Fibroblast of skin of abdomen (primary cell): Measurements from ENCODE around the gene FAM162A.

Experiments used
- DNase-seq: peaks from one replicate; pipeline ENCODE4 v3.0.0-alpha.2; 2013

The FAM162A gene

GRCh38 chr3:122389197-122389596 lies 5.2 kb downstream of the FAM162A start:
- DNase-seq = no peak

GRCh38 chr3:122389892-122390291 lies 5.9 kb downstream of the FAM162A start:
- no peak for DNase-seq

GRCh38 chr3:122390665-122391064 lies 6.7 kb downstream of the FAM162A start:
- no peak for DNase-seq

GRCh38 chr3:122391681-122392446 lies 7.9 kb downstream of the FAM162A start:
- no peak for DNase-seq

GRCh38 chr3:122392868-122393844 lies 9.2 kb downstream of the FAM162A start:
- DNase-seq = peak; percentile 53

- DNase-seq = no peak
Observed at GRCh38 chr3:122394173-122394572, 10.2 kb downstream of the FAM162A start.

GRCh38 chr3:122395582-122395981 lies 11.6 kb downstream of the FAM162A start:
- no peak for DNase-seq

- DNase-seq = no peak
Observed at GRCh38 chr3:122396511-122396910, 12.5 kb downstream of the FAM162A start.

GRCh38 chr3:122397201-122397600 lies 13.2 kb downstream of the FAM162A start:
- DNase-seq = no peak

GRCh38 chr3:122398920-122399319 lies 14.9 kb downstream of the FAM162A start:
- no peak for DNase-seq

GRCh38 chr3:122403489-122403888 lies 19.5 kb downstream of the FAM162A start:
- DNase-seq = peak; percentile 47

- no peak for DNase-seq
Observed at GRCh38 chr3:122405015-122405414, 21.0 kb downstream of the FAM162A start.

GRCh38 chr3:122406198-122406597 lies 22.2 kb downstream of the FAM162A start:
- no peak for DNase-seq

- DNase-seq = no peak
Observed at GRCh38 chr3:122407946-122408345, 24.0 kb downstream of the FAM162A start.

- DNase-seq = no peak
Observed at GRCh38 chr3:122409446-122409845, 25.5 kb downstream of the FAM162A start.

GRCh38 chr3:122410111-122410510 lies 26.1 kb downstream of the FAM162A start:
- no peak for DNase-seq

- no peak for DNase-seq
Observed at GRCh38 chr3:122410639-122411038, 26.7 kb downstream of the FAM162A start.

GRCh38 chr3:122414391-122414790 lies 30.4 kb downstream of the FAM162A start:
- DNase-seq = no peak

- DNase-seq = peak; percentile 21
Observed at GRCh38 chr3:122415104-122415744, 31.2 kb downstream of the FAM162A start.

GRCh38 chr3:122415762-122416654 lies 32.0 kb downstream of the FAM162A start, which contains the start of gene WDR5B:
WDR5B (minus strand) TSS chr3:122416062; CDS start chr3:122415528, 534 bp downstream.
- DNase-seq = peak; percentile 97

GRCh38 chr3:122416966-122417365 lies 33.0 kb downstream of the FAM162A start:
- no peak for DNase-seq

- no peak for DNase-seq
Observed at GRCh38 chr3:122421101-122421500, 37.1 kb downstream of the FAM162A start.
